Measurements from ENCODE around the gene MUS81. TPM values are rescaled to one million over a fixed set of nuclear protein-coding genes. Genes with fewer than 3 reads are reported as not detected.

MUS81 gene
- total and polyA plus RNA-seq, 9 of the 15 experiments (the other 6 are each of a cell fraction or from before 2014, with no cell fraction given) = 13.4 to 118 (median 53.7) TPM

GRCh38 chr11:65817835-65818680 is 42.2 kb upstream of the MUS81 start (continued):
- TF ChIP-seq HINFP (tag; conservative IDR thresholded peaks at IDR 0.05; ENCODE audit: low read depth) (no peak), NELFE (IDR thresholded peaks at IDR 0.05; ENCODE audit: insufficient read depth, insufficient read length) (no peak), SRSF9 (IDR thresholded peaks at IDR 0.05; ENCODE audit: borderline replicate concordance, low read depth, low read length) (no peak), SRSF7 (optimal IDR thresholded peaks at IDR 0.05; ENCODE audit: low read depth, low read length) (no peak), HNRNPUL1 (IDR thresholded peaks at IDR 0.05; ENCODE audit: low read length) (no peak), ZNF609 (CRISPR knock-in tag; IDR thresholded peaks at IDR 0.05; ENCODE audit: borderline replicate concordance) (no peak; the same call in 1 of the 2 replicates), KAT8 (IDR thresholded peaks at IDR 0.05; ENCODE audit: low read depth) (no peak), ZNF316 (IDR thresholded peaks at IDR 0.05) (no peak), TFAM (CRISPR knock-in tag; conservative IDR thresholded peaks at IDR 0.05) (no peak), MBD2 (IDR thresholded peaks at IDR 0.05; ENCODE audit: borderline replicate concordance, low read depth) (no peak), POLR3A (IDR thresholded peaks at IDR 0.05; ENCODE audit: borderline replicate concordance, extremely low read depth, insufficient read depth, insufficient read length) (no peak), CHCHD3 (CRISPR knock-in tag; IDR thresholded peaks at IDR 0.05) (no peak), ZBTB11 (CRISPR knock-in tag; IDR thresholded peaks at IDR 0.05) (no peak), CREB3 (tag; conservative IDR thresholded peaks at IDR 0.05; ENCODE audit: low read depth) (no peak), PCBP1 (IDR thresholded peaks at IDR 0.05; ENCODE audit: low read depth, low read length, poor library complexity, severe bottlenecking) (no peak)
